ENCODE results near the gene IRF2.

IRF2 gene

DNA sequence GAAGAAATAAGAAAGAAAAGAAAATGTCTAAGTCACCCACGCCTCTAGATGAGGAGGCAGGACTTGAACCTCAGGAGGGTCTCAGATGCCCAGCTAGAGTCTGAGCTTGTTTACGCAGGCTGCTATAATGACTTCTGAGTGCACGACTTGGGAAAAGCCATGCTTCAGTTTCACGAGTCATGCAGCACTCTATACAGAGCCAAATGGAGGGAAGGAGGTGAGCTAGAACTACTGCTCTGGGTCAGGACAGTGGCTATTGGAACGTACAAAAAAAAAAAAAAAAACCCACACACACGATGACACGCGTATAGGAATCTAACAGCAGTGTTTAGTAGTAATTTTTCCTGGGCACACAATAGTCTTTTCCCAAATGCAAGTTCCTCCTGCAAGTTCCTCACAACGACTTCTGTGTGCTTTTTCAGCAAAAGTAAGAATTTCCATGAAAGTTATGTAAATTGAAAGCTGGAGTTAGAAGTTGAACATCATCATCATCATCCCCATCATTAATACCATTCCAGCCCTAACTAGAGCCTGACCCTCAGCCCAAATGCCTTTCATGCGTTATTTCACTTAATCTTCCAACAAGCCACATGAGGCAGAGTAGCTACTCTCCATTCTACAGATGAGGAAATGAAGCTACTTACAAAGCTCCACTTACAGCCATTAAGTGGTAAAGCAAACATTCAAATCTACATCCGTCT is 36.6 kb downstream of the IRF2 start:
- no peak for DNase-seq (ENCODE audit: low spot score)
- TF ChIP-seq, protein P1, sequence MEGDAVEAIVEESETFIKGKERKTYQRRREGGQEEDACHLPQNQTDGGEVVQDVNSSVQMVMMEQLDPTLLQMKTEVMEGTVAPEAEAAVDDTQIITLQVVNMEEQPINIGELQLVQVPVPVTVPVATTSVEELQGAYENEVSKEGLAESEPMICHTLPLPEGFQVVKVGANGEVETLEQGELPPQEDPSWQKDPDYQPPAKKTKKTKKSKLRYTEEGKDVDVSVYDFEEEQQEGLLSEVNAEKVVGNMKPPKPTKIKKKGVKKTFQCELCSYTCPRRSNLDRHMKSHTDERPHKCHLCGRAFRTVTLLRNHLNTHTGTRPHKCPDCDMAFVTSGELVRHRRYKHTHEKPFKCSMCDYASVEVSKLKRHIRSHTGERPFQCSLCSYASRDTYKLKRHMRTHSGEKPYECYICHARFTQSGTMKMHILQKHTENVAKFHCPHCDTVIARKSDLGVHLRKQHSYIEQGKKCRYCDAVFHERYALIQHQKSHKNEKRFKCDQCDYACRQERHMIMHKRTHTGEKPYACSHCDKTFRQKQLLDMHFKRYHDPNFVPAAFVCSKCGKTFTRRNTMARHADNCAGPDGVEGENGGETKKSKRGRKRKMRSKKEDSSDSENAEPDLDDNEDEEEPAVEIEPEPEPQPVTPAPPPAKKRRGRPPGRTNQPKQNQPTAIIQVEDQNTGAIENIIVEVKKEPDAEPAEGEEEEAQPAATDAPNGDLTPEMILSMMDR (IDR thresholded peaks at IDR 0.05; ENCODE audit: borderline replicate concordance, control extremely low read depth, extremely low read depth, insufficient read depth, missing control alignments), result no peak
- in situ Hi-C loops (cut with MboI; ENCODE audit: low sequenced_read_pairs, unreplicated experiment), result no loop called here

DNA sequence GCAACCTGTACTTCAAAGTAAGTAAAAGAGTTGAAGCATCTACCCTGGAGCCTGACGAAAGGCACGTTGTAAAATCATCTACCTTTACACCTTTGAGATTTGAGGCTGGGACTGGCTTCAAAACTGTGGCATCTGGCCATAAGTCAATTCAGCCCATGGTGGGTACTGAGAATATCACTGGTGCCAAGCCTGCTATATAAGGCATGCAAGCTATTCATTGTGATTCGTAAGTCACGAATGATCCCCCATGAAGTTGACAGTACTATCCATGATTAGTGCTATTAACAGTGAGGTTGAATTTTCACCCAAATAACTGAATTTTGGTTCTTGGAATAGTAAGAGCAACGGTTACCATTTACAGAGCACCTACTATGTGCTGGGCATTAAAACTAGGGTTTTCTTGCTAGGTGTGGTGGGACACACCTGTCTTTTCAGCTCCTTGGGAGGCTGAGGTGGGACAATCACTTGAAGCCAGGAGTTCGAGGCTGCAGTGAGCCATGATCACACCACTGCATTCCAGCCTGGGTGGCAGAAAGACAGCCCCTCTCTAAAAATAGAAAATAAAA is 39.8 kb downstream of the IRF2 start:
- TF ChIP-seq, protein P1 (IDR thresholded peaks at IDR 0.05; ENCODE audit: borderline replicate concordance, control extremely low read depth, extremely low read depth, insufficient read depth, missing control alignments), result no peak
- DNase-seq (ENCODE audit: low spot score), result no peak

DNA sequence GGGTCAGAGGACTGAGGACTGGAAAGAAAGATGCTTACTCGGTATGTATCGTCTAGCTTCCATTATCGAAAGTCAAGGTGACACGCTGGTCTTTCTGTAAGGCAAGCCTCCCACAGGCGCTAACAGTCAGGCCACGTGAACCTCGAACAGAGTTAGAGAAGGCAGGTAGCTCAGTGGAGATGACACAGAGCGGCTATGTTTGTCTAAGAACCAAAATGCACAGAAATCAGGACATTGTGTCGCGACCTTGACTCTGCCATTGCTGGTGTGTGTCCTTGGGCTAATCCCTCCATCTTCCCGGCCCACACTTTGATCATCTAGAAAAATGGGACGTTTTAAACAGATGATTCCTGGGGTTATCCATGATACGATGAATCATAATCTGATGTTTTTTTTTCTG is 40.3 kb downstream of the IRF2 start:
- in situ Hi-C loops (cut with MboI; ENCODE audit: low sequenced_read_pairs, unreplicated experiment), result no loop called here
- TF ChIP-seq, protein P1 (IDR thresholded peaks at IDR 0.05; ENCODE audit: borderline replicate concordance, control extremely low read depth, extremely low read depth, insufficient read depth, missing control alignments), result no peak
- DNase-seq (ENCODE audit: low spot score), result no peak

More for the DNA sequence above, 39.8 kb downstream of the IRF2 start:
- in situ Hi-C loops (cut with MboI; ENCODE audit: low sequenced_read_pairs, unreplicated experiment), result no loop called here

GRCh38 chr4:184433258-184433892 is 41.0 kb downstream of the IRF2 start:
- DNase-seq (ENCODE audit: low spot score), result no peak
- TF ChIP-seq, protein P1 (IDR thresholded peaks at IDR 0.05; ENCODE audit: borderline replicate concordance, control extremely low read depth, extremely low read depth, insufficient read depth, missing control alignments), result no peak
- in situ Hi-C loops (cut with MboI; ENCODE audit: low sequenced_read_pairs, unreplicated experiment), result no loop called here

DNA sequence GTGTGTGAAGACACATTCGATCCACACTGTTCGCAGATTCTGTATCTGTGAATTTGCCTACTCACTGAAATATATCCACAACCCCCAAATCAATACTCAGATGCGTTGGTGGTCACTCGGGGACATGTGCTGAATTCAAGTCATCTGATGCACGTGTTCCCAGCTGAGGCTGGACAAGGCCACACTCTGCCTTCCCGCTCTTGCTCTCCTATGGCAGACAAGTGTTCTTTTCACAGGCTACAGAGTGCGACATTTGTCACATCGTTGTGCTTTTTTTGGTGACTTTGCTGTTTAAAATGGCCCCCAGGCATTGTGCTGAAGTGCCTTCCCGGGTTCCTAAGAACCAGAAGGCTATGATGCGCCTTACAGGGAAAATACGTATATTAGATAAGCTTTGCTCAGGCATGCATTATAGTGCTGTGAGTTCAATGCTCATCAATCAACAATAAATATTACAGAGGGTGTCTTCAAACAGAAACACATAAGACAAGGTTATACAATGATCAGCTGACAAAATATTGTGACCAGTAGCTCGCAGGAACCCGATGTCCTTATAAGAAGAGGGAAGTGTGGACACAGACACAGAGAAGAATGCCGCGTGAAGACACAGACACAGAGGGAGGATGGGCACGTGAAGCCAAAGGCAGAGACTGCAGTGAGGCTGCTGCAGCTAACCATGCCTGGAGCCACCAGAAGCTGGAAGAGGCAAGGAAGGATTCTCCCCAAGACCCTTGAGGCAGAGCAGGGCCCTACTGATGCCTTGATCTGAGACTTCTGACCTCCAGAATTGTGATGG is 42.0 kb downstream of the IRF2 start:
- TF ChIP-seq, protein P1 (IDR thresholded peaks at IDR 0.05; ENCODE audit: borderline replicate concordance, control extremely low read depth, extremely low read depth, insufficient read depth, missing control alignments), result no peak
- no peak for DNase-seq (ENCODE audit: low spot score)
- in situ Hi-C loops (cut with MboI; ENCODE audit: low sequenced_read_pairs, unreplicated experiment), result no loop called here

DNA sequence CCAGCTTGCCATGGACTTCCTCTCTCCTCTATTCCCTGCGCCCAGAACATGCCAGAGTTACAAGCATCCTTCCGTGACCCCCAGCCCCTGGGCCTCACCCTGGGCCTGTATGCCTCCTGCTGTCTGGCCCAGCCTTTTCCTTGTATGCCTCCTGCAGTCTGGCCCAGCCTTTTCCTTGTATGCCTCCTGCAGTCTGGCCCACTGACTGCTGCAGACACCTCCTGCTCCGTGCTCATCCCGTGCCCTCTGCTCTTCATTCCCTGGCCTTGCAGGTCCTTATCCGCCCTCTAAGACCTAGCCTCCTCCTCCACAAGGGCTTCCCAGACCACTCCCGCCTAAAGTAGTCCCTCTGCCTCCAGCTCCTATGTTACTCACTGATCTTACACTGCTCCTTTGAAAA is 44.2 kb downstream of the IRF2 start:
- TF ChIP-seq, protein P1 (IDR thresholded peaks at IDR 0.05; ENCODE audit: borderline replicate concordance, control extremely low read depth, extremely low read depth, insufficient read depth, missing control alignments), result no peak
- in situ Hi-C loops (cut with MboI; ENCODE audit: low sequenced_read_pairs, unreplicated experiment), result no loop called here

More for the DNA sequence above, 44.2 kb downstream of the IRF2 start:
- no peak for DNase-seq (ENCODE audit: low spot score)

Data from GM13976 (cell line).